Fibroblast of pulmonary artery (primary cell): ENCODE measurements around the gene HOXC4.

ENCODE experiments used
- DNase-seq: peaks from one replicate; pipeline ENCODE4 v3.0.0-alpha.2; 2010; ENCODE audit warnings: low read depth
- H3K4me3 ChIP-seq: replicated peaks from 2 replicates; pipeline ENCODE4 v1.5.1; 2011; ENCODE audit warnings: low read depth, mild to moderate bottlenecking, control low read depth, low read length, moderate library complexity
- CTCF ChIP-seq: IDR thresholded peaks from 2 replicates; pipeline ENCODE4 v1.5.1; 2011; ENCODE audit warnings: mild to moderate bottlenecking, control low read depth, low read length, inconsistent platforms; ENCODE audit errors: missing control alignments

HOXC4 gene

GRCh38 chr12:54055552-54055951 lies 1.9 kb downstream of the HOXC4 start:
- no peak for DNase-seq
- TF ChIP-seq CTCF: no peak
- peak overlapping the region; percentile 10 for H3K4me3 ChIP-seq

DNA sequence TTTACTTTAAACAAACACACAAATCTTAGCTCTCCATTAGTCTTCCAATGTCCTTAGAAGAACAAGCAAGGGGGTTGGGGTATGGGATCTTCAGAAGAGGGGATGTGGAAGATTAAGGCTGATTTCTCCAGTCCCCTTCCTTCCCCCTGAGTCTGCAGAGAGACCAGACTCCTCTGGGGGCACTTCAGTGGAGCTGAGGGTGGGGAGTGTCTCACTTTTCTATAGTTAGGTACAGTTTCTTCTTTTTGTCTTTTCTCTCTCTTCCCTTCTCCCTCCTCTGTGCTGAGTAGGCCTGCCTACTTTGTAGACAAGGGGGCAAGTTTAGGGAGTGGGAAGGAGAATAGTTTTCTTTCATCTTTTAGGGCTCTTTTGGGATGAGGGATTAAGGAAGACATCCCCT lies 2.5 kb downstream of the HOXC4 start:
- no peak overlapping the region for H3K4me3 ChIP-seq
- no peak for TF ChIP-seq CTCF
- no peak for DNase-seq

DNA sequence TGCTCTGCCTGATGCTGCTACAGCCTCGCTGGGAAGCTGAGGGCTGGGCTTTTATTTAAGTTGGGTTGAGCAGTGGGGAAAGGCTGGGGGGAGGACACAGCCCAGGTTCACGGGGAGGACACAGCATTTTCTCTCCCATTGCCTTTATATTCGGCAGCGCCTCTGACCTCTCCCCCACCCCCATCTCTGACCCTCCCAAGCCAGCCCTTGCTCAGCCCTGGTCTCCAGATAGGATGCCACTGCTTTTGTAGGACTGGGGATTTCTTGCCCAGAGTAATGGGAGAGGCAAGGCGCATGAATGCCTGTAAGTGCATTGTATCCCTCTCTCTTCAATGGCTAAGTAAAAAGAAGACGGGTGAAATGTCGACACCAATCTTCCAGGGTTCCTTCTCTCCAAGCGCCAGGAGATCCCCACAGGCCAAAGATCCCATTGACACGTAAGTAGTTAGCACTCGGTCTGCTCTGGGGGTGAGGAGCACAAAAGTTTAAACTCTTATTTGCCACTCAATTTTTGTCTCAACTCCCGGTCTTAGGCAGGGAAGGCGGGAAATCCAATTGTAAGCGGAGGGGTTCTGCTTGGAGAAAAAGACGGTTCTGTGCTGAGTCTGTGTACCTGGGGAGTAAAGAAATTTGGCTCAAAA lies 4.6 kb downstream of the HOXC4 start:
- no peak overlapping the region for H3K4me3 ChIP-seq
- no peak for DNase-seq
- no peak for TF ChIP-seq CTCF

GRCh38 chr12:54059668-54060067 lies 6.0 kb downstream of the HOXC4 start:
- no peak for TF ChIP-seq CTCF
- no peak for DNase-seq
- H3K4me3 ChIP-seq: no peak overlapping the region

- no peak for TF ChIP-seq CTCF
- H3K4me3 ChIP-seq: no peak overlapping the region
- DNase-seq: no peak
Measured at GRCh38 chr12:54060174-54060974, 6.7 kb downstream of the HOXC4 start.

GRCh38 chr12:54060975-54061778 lies 7.5 kb downstream of the HOXC4 start:
- no peak for TF ChIP-seq CTCF
- H3K4me3 ChIP-seq: no peak overlapping the region
- no peak for DNase-seq
